H9 (cell line): ENCODE results near the gene SNTG2. TPM values are rescaled to one million over a fixed set of nuclear protein-coding genes. Genes with fewer than 3 reads are reported as not detected.

Experiments
- DNase-seq: peaks from one replicate; pipeline ENCODE4 v3.0.0-alpha.2; 2017
- H2AFZ ChIP-seq: one replicate; pipeline ENCODE4 v1.6.1; 2013; ENCODE audit warnings: mild to moderate bottlenecking, low read length, control low read depth, moderate library complexity
- H2AK5ac ChIP-seq: 2 replicates; pipeline ENCODE4 v1.6.1; 2013; ENCODE audit warnings: low read length, control low read depth, mixed read lengths; ENCODE audit not compliant: insufficient read length
- H2BK120ac ChIP-seq: one replicate; pipeline ENCODE4 v1.6.1; 2013; ENCODE audit warnings: low read depth, mild to moderate bottlenecking, low read length, control low read depth, inconsistent platforms; ENCODE audit not compliant: poor library complexity, severe bottlenecking
- H2BK12ac ChIP-seq: 2 replicates; pipeline ENCODE4 v1.6.1; 2013; ENCODE audit warnings: low read length, control low read depth, mixed read lengths, low read depth; ENCODE audit not compliant: insufficient read length
- H2BK15ac ChIP-seq: 2 replicates; pipeline ENCODE4 v1.6.1; 2013; ENCODE audit warnings: low read depth, low read length, control low read depth
- H2BK20ac ChIP-seq: one replicate; pipeline ENCODE4 v1.6.1; 2013; ENCODE audit warnings: low read depth, mild to moderate bottlenecking, low read length, control low read depth, inconsistent platforms; ENCODE audit not compliant: poor library complexity, severe bottlenecking
- H2BK5ac ChIP-seq: 2 replicates; pipeline ENCODE4 v1.6.1; 2013; ENCODE audit warnings: low read length, control low read depth, mixed read lengths; ENCODE audit not compliant: insufficient read length
- H3K14ac ChIP-seq: 2 replicates; pipeline ENCODE4 v1.6.1; 2013; ENCODE audit warnings: low read length, control low read depth; ENCODE audit not compliant: insufficient read depth
- H3K18ac ChIP-seq: 2 replicates; pipeline ENCODE4 v1.6.1; 2013; ENCODE audit warnings: low read depth, mild to moderate bottlenecking, mixed read lengths, low read length, control low read depth; ENCODE audit not compliant: insufficient read length
- H3K23ac ChIP-seq: 2 replicates; pipeline ENCODE4 v1.6.1; 2013; ENCODE audit warnings: low read length, control low read depth, mixed read lengths, low read depth; ENCODE audit not compliant: insufficient read length
- H3K23me2 ChIP-seq: 2 replicates; pipeline ENCODE4 v1.6.1; 2013; ENCODE audit warnings: low read depth, mild to moderate bottlenecking, mixed read lengths, low read length, control low read depth; ENCODE audit not compliant: insufficient read length, poor library complexity, severe bottlenecking
- H3K27ac ChIP-seq: 2 replicates; pipeline ENCODE4 v1.5.1; 2013; ENCODE audit warnings: low read length, control low read depth, mixed read lengths, low read depth; ENCODE audit not compliant: insufficient read length
- H3K27me3 ChIP-seq: 2 replicates; pipeline ENCODE4 v1.6.1; 2013; ENCODE audit warnings: low read length, control low read depth, inconsistent platforms; ENCODE audit not compliant: insufficient read depth
- H3K4ac ChIP-seq: 2 replicates; pipeline ENCODE4 v1.6.1; 2013; ENCODE audit warnings: low read depth, mild to moderate bottlenecking, control low read depth, inconsistent platforms, low read length, moderate library complexity
- H3K4me1 ChIP-seq: 2 replicates; pipeline ENCODE4 v1.6.1; 2013; ENCODE audit warnings: low read length, control low read depth, inconsistent platforms; ENCODE audit not compliant: insufficient read depth
- H3K4me2 ChIP-seq: 2 replicates; pipeline ENCODE4 v1.6.1; 2013; ENCODE audit warnings: low read length, control low read depth, mixed read lengths; ENCODE audit not compliant: insufficient read length, insufficient read depth
- H3K56ac ChIP-seq: 2 replicates; pipeline ENCODE4 v1.6.1; 2013; ENCODE audit warnings: low read depth, mild to moderate bottlenecking, mixed read lengths, low read length, control low read depth; ENCODE audit not compliant: insufficient read length
- H3K79me1 ChIP-seq: 2 replicates; pipeline ENCODE4 v1.6.1; 2013; ENCODE audit warnings: low read depth, mild to moderate bottlenecking, moderate library complexity, low read length, control low read depth, inconsistent platforms; ENCODE audit not compliant: insufficient read depth, poor library complexity, severe bottlenecking
- H3K79me2 ChIP-seq: 2 replicates; pipeline ENCODE4 v1.6.1; 2013; ENCODE audit warnings: low read length, control low read depth, inconsistent platforms; ENCODE audit not compliant: insufficient read depth
- H3K9ac ChIP-seq: 2 replicates; pipeline ENCODE4 v1.6.1; 2013; ENCODE audit warnings: low read length, control low read depth, mixed read lengths; ENCODE audit not compliant: insufficient read length; ENCODE audit errors: extremely low read depth
- H3K9me3 ChIP-seq: one replicate; pipeline ENCODE4 v1.6.1; 2013; ENCODE audit warnings: low read depth, low read length, inconsistent platforms; ENCODE audit not compliant: control insufficient read depth
- H3T11ph ChIP-seq: one replicate; pipeline ENCODE4 v1.6.1; 2013; ENCODE audit warnings: mild to moderate bottlenecking, low read length, control low read depth, inconsistent platforms
- H4K20me1 ChIP-seq: one replicate; pipeline ENCODE4 v1.6.1; 2013; ENCODE audit not compliant: control insufficient read depth, insufficient read length, insufficient read depth
- H4K5ac ChIP-seq: 2 replicates; pipeline ENCODE4 v1.6.1; 2013; ENCODE audit warnings: low read depth, mild to moderate bottlenecking, mixed read lengths, low read length, control low read depth; ENCODE audit not compliant: insufficient read length
- H4K8ac ChIP-seq: replicated peaks from 2 replicates; pipeline ENCODE4 v1.6.1; 2013; ENCODE audit warnings: low read length, control low read depth, mixed read lengths, low read depth; ENCODE audit not compliant: insufficient read length
- H4K91ac ChIP-seq: 2 replicates; pipeline ENCODE4 v1.6.1; 2013; ENCODE audit warnings: low read depth, mild to moderate bottlenecking, moderate library complexity, mixed read lengths, low read length, control low read depth; ENCODE audit not compliant: insufficient read length
- H3K27ac Mint-ChIP-seq, 3 experiments: 2 replicates in 2 of 3; 3 replicates in 1 of 3; pipeline ENCODE4 v1.8.0; 2020 to 2021; ENCODE audit warnings: mixed read lengths in 3 of 3, mild to moderate bottlenecking in 1 of 3, moderate library complexity in 1 of 3
- H3K27me3 Mint-ChIP-seq: 2 replicates; pipeline ENCODE4 v1.8.0; 2021; ENCODE audit warnings: low read depth, mild to moderate bottlenecking, moderate library complexity, mixed read lengths
- H3K36me3 Mint-ChIP-seq, 3 experiments: 2 replicates in 2 of 3; 3 replicates in 1 of 3; pipeline ENCODE4 v1.8.0; 2020 to 2021; ENCODE audit warnings: low read depth in 3 of 3, mixed read lengths in 3 of 3; ENCODE audit not compliant: insufficient read depth in 1 of 3
- H3K4me1 Mint-ChIP-seq, 2 experiments: 2 replicates each; pipeline ENCODE4 v1.8.0; 2020; ENCODE audit warnings: mixed read lengths in 2 of 2
- H3K4me3 Mint-ChIP-seq, 2 experiments: 2 replicates in 1 of 2; 3 replicates in 1 of 2; pipeline ENCODE4 v1.8.0; 2020 to 2021; ENCODE audit warnings: mild to moderate bottlenecking in 2 of 2, mixed read lengths in 2 of 2, moderate library complexity in 1 of 2
- H3K9me3 Mint-ChIP-seq, 2 experiments: 2 replicates in 1 of 2; 3 replicates in 1 of 2; pipeline ENCODE4 v1.8.0; 2020; ENCODE audit warnings: mild to moderate bottlenecking in 2 of 2, mixed read lengths in 2 of 2, moderate library complexity in 1 of 2
- WGBS: extraction: QIAGEN DNeasy Blood & Tissue Kit; methylation state at CpG from one replicate; pipeline ENCODE4 v1.1.7; 2013; ENCODE audit warnings: missing lambda C conversion rate, low lambda C conversion rate, mixed read lengths; ENCODE audit not compliant: insufficient read length; ENCODE audit errors: extremely low coverage; 5-methylcytosine and 5-hydroxymethylcytosine counted together
- total RNA-seq: library from RNA; stranded (reverse); gene quantifications from 2 replicates; pipeline ENCODE4 v1.2.1, GENCODE V29; 2021
- TF ChIP-seq, protein P1 (sequence below): fragments of 200-600 bp; sonication (generic); conservative IDR thresholded peaks from 3 replicates; pipeline ENCODE4 v1.8.0; 2021; ENCODE audit warnings: antibody characterized with exemption, mild to moderate bottlenecking

SNTG2 gene
- total RNA-seq, 1 experiment from 2014 or later = 13.2 TPM

DNA sequence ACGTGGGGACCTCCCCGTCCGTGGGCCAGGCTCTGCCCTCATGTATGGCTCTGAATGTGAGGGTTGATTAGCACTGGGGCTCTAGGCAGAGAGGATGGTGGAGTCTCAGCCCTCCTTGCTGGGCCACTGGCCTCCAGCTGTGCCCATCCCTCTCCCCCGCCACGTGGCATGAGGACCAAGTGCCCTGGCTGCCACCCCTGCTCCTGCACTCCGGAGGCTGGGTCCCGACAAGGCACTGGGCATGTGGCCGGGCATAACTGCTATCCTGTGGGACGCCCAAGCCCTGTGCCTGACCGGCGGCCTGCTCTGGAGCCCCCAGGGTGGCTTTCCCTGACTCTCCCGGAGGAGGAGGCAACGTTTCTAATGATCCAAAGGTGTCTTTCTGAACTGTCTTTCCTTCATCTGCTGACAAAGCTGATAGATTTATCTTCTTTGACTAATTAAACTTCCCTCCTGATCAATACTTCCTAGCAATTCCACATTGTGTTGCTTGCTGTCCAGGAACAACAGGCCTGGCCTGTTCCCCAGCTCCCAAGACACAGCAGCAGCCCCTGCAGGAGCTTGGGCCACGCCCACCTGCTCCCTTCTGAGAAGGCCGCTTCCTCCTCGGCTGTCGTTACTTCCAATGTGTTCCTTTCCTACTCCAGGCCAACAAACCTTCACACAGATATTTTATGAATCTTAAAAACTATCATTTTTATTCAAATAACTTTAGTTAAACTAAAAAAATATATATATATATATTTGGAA is 132.0 kb downstream of the SNTG2 start:
- H2BK120ac ChIP-seq = no peak overlapping the region
- H3K14ac ChIP-seq = no peak overlapping the region
- Mint-ChIP-seq H3K27ac (no peak overlapping the region; a peak in 1 of 7 replicates), H3K9me3 (no peaks in the 10 kb centered on the region), H3K4me3 (no peak overlapping the region), H3K4me1 (peaks cover 4 to 13% of the 10 kb centered on the region in 2 experiments), H3K27me3 (peaks cover 1% of the 10 kb centered on the region), H3K36me3 (peaks cover 7 to 21% (median 15%) of the 10 kb centered on the region in 3 experiments; a peak in 6 of 7 replicates)
- H3K27me3 ChIP-seq = no peaks in the 10 kb centered on the region
- H3K9me3 ChIP-seq = no peaks in the 10 kb centered on the region
- no peak overlapping the region for H3K4ac ChIP-seq
- H4K91ac ChIP-seq = no peak overlapping the region
- H3K27ac ChIP-seq = no peak overlapping the region
- no peak overlapping the region for H4K8ac ChIP-seq
- H3T11ph ChIP-seq = no peak overlapping the region
- H2BK15ac ChIP-seq = no peak overlapping the region
- H3K4me1 ChIP-seq = no peaks in the 10 kb centered on the region
- H3K79me1 ChIP-seq = no peaks in the 10 kb centered on the region
- no peak overlapping the region for H3K18ac ChIP-seq
- no peak overlapping the region for H2BK5ac ChIP-seq
- H3K9ac ChIP-seq = no peak overlapping the region
- H2BK12ac ChIP-seq = no peak overlapping the region
- no peak overlapping the region for H3K56ac ChIP-seq
- no peak overlapping the region for H2BK20ac ChIP-seq
- peaks cover 2% of the 10 kb centered on the region for H4K20me1 ChIP-seq
- no peak overlapping the region for H3K23ac ChIP-seq
- H4K5ac ChIP-seq = no peak overlapping the region
- no peaks in the 10 kb centered on the region for H3K23me2 ChIP-seq
- H3K79me2 ChIP-seq = no peaks in the 10 kb centered on the region; the same call in 1 of the 2 replicates
- no peak for DNase-seq
- no peak overlapping the region for H2AFZ ChIP-seq
- WGBS = no CpG with 5 or more reads among the region's 17 CpGs
- H2AK5ac ChIP-seq = no peak overlapping the region
- no peak overlapping the region for H3K4me2 ChIP-seq
- TF ChIP-seq, protein P1, sequence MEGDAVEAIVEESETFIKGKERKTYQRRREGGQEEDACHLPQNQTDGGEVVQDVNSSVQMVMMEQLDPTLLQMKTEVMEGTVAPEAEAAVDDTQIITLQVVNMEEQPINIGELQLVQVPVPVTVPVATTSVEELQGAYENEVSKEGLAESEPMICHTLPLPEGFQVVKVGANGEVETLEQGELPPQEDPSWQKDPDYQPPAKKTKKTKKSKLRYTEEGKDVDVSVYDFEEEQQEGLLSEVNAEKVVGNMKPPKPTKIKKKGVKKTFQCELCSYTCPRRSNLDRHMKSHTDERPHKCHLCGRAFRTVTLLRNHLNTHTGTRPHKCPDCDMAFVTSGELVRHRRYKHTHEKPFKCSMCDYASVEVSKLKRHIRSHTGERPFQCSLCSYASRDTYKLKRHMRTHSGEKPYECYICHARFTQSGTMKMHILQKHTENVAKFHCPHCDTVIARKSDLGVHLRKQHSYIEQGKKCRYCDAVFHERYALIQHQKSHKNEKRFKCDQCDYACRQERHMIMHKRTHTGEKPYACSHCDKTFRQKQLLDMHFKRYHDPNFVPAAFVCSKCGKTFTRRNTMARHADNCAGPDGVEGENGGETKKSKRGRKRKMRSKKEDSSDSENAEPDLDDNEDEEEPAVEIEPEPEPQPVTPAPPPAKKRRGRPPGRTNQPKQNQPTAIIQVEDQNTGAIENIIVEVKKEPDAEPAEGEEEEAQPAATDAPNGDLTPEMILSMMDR = no peak
